ENCODE data around the gene DPEP3. TPM values are rescaled to one million over a fixed set of nuclear protein-coding genes. Genes with fewer than 3 reads are reported as not detected.

The DPEP3 gene
- total RNA-seq, 1 donor from 2014 or later, result not detected

DNA sequence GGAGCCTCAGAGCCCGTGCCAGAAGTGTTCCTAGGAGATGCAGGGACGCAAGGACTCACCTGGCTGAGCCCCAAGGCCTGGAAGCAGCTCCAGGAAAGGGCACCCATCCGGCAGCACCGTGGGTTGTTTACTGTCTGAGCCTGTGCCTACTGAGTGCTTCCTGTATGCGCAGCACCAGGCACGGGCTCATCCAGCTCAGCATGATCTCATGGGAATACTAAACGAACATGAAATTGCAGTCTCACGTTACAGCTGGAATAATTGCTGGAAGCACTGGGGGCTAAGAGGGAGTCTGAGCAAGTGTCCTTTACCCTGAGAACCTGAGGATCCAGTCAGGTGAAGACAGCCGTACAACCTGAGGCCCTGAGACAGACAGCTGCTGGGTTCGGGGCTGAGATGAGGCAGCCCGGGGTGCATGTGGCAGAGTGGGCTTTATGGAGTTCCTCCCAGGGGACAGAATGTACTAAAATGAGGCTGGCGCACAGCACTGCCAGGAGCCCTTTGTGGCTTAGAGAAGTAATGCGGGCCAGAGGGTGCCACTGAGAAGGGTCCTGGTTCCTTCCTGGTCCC is 54.0 kb downstream of the DPEP3 start:
- no peak overlapping the region for H3K4me3 Mint-ChIP-seq
- H3K9me3 Mint-ChIP-seq, result no peaks in the 10 kb centered on the region
- peaks cover 15% of the 10 kb centered on the region for H3K4me1 Mint-ChIP-seq (ENCODE audit: low read depth)
- H3K27me3 Mint-ChIP-seq (ENCODE audit: insufficient read depth), result no peaks in the 10 kb centered on the region
- no peak overlapping the region for H3K27ac Mint-ChIP-seq
- intact Hi-C loops (cut with micrococcal nuclease), result no loop called here
- H3K36me3 Mint-ChIP-seq (ENCODE audit: low read depth), result peaks cover 4% of the 10 kb centered on the region
- no peak for DNase-seq (ENCODE audit: low spot score)

Other genes with a start within 250 kb of the DPEP3 start
- gene RANBP10, start 173.9 kb downstream of the DPEP3 start, total RNA-seq, result 23.0 and 25.7 TPM in 2 replicates
- gene TSNAXIP1, start 173.6 kb downstream of the DPEP3 start, total RNA-seq, result 0.52 and 0.83 TPM in 2 replicates
- gene THAP11, start 138.2 kb downstream of the DPEP3 start, total RNA-seq, result 43.0 and 49.5 TPM in 2 replicates
- 183 and 186 TPM in 2 replicates for gene NUTF2, start 133.6 kb downstream of the DPEP3 start, total RNA-seq
- gene CENPT, start 132.8 kb downstream of the DPEP3 start, total RNA-seq, result 41.6 and 45.0 TPM in 2 replicates
- 115 and 128 TPM in 2 replicates for gene EDC4, start 107.4 kb downstream of the DPEP3 start, total RNA-seq
- gene NRN1L, start 95.6 kb downstream of the DPEP3 start, total RNA-seq, result 0.65 and 0.76 TPM in 2 replicates
- gene PSKH1, start 87.2 kb downstream of the DPEP3 start, total RNA-seq, result 17.8 TPM in 2 replicates
- 5.5 and 6.9 TPM in 2 replicates for gene CTRL, start 48.6 kb downstream of the DPEP3 start, total RNA-seq
- gene PSMB10, start 43.6 kb downstream of the DPEP3 start, total RNA-seq, result 213 and 218 TPM in 2 replicates
- 12.7 and 20.3 TPM in 2 replicates for gene LCAT, start 36.4 kb downstream of the DPEP3 start, total RNA-seq
- 40.0 and 43.1 TPM in 2 replicates for gene SLC12A4, start 11.9 kb downstream of the DPEP3 start, total RNA-seq
- gene DPEP2, start 19.0 kb upstream of the DPEP3 start, total RNA-seq, result 2.4 and 2.6 TPM in 2 replicates
- not detected in 2 replicates for gene DPEP2NB, start 35.4 kb upstream of the DPEP3 start, total RNA-seq
- gene DDX28, start 42.7 kb upstream of the DPEP3 start, total RNA-seq, result 28.2 and 28.4 TPM in 2 replicates
- gene DUS2, start 42.8 kb upstream of the DPEP3 start, total RNA-seq, result 34.7 and 37.2 TPM in 2 replicates
- 152 and 157 TPM in 2 replicates for gene NFATC3, start 104.9 kb upstream of the DPEP3 start, total RNA-seq

Measured in activated T-helper 1 cell treated with anti-CD3 and anti-CD28 coated beads, Interleukin-12 subunit alpha, Interleukin-12 subunit beta, Interleukin-2, Interleukin-4 antibody, amounts not matched to agents 30 ng/mL and 10 ng/mL and 1 ng/mL, durations not matched to agents 14 hours and 24 hours and 36 hours (primary cell).